ENCODE measurements around the gene ZSWIM4. TPM values are rescaled to one million over a fixed set of nuclear protein-coding genes. Genes with fewer than 3 reads are reported as not detected.

Gene ZSWIM4
- polyA plus RNA-seq, 1 donor (not counting 4 experiments of a cell fraction or from before 2014, with no cell fraction given), result 0.71 TPM

DNA sequence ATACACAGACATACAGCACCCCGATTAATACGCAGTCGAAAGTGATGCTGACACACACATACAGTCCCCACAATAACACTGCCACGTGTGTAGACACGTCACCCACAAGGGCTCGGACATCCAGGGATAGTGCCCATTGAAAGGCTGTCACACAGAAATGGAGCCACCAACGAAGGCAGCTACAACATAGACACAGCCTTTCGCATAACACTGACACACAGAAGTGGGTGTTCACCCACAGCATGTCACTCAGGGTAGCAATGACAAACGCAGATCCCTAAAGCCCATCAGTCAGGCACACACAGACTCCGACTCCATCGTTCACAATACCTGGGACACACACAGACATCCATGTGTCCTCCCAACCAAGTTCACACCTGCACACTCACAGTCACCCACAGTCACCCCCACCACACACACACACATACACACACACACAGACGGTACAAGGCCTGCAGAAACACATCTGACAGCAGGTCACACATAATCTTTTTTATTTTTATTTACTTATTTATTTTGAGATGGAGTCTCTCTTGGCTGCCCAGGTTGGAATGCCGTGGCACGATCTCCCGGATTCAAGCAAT lies 71.3 kb downstream of the ZSWIM4 start:
- peak; percentile 36 for FAIRE-seq
- H3K4me1 ChIP-seq (ENCODE audit: control insufficient read depth, extremely low read depth, insufficient read depth, low read length), result peaks cover 10% of the 10 kb centered on the region
- H3K27ac ChIP-seq (ENCODE audit: control insufficient read depth, insufficient read depth, low read length), result no peak overlapping the region
- H3K9me3 ChIP-seq (ENCODE audit: control insufficient read depth, low read depth, low read length), result no peaks in the 10 kb centered on the region
- H3K27me3 ChIP-seq (ENCODE audit: control insufficient read depth, extremely low read depth, insufficient read depth, low read length), result peaks cover 18% of the 10 kb centered on the region
- H3K79me2 ChIP-seq (ENCODE audit: control insufficient read depth, insufficient read depth, low read length), result no peaks in the 10 kb centered on the region
- dilution Hi-C loops (cut with MboI; ENCODE audit: extremely low pct_ligation_motif_present, low sequenced_read_pairs), result no loop called here
- no peak for DNase-seq (ENCODE audit: low read depth, low spot score)
- H3K9ac ChIP-seq (ENCODE audit: control insufficient read depth, extremely low read depth, insufficient read depth, low read length), result no peak overlapping the region
- H3K4me2 ChIP-seq (ENCODE audit: control insufficient read depth, extremely low read depth, insufficient read depth, low read depth, low read length), result no peak overlapping the region
- no peaks in the 10 kb centered on the region for H3K9me1 ChIP-seq (ENCODE audit: control insufficient read depth, extremely low read depth, insufficient read depth, low read length)
- no peaks in the 10 kb centered on the region for H3K36me3 ChIP-seq (ENCODE audit: control insufficient read depth in 2 of 2, extremely low read depth in 1 of 2, insufficient read depth in 2 of 2, low read length in 2 of 2)
- no peak overlapping the region for H2AFZ ChIP-seq (ENCODE audit: control insufficient read depth, low read length)
- H3K4me3 ChIP-seq (ENCODE audit: control insufficient read depth in 2 of 3, extremely low read depth in 1 of 3, insufficient read depth in 2 of 3, low read depth in 1 of 3, low read length in 3 of 3), result no peak overlapping the region
- no peaks in the 10 kb centered on the region for H4K20me1 ChIP-seq (ENCODE audit: control insufficient read depth, extremely low read depth, insufficient read depth, low read length)
- TF ChIP-seq, protein P1, sequence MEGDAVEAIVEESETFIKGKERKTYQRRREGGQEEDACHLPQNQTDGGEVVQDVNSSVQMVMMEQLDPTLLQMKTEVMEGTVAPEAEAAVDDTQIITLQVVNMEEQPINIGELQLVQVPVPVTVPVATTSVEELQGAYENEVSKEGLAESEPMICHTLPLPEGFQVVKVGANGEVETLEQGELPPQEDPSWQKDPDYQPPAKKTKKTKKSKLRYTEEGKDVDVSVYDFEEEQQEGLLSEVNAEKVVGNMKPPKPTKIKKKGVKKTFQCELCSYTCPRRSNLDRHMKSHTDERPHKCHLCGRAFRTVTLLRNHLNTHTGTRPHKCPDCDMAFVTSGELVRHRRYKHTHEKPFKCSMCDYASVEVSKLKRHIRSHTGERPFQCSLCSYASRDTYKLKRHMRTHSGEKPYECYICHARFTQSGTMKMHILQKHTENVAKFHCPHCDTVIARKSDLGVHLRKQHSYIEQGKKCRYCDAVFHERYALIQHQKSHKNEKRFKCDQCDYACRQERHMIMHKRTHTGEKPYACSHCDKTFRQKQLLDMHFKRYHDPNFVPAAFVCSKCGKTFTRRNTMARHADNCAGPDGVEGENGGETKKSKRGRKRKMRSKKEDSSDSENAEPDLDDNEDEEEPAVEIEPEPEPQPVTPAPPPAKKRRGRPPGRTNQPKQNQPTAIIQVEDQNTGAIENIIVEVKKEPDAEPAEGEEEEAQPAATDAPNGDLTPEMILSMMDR (optimal IDR thresholded peaks at IDR 0.05 in 1 of 3, IDR thresholded peaks at IDR 0.05 in 1 of 3, conservative IDR thresholded peaks at IDR 0.05 in 1 of 3; ENCODE audit: extremely low read depth in 1 of 3, insufficient read depth in 2 of 3, low read length in 3 of 3), result no peak
- TF ChIP-seq EZH2 (IDR thresholded peaks at IDR 0.05; ENCODE audit: low read length), result no peak

DNA sequence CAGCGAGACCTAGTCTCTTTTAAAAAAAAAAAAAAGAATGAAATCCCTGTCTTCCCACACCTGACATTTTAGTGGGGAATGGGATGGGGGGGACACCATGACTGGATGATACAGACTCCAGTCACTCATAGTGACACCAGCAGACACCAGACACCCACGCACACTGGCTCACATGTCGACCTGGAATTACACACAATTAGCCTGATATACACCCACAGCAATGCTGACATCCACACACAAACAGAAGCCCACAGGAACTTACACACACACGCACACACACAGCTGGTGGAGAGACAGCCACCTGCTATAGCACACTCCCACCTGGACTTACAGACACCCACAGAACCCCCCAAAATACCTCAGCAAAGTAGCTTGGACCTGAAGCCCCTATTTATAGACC lies 73.4 kb downstream of the ZSWIM4 start:
- Histone ChIP-seq H2AFZ (ENCODE audit: control insufficient read depth, low read length) (no peak overlapping the region), H3K9me3 (ENCODE audit: control insufficient read depth, low read depth, low read length) (no peaks in the 10 kb centered on the region), H3K4me1 (ENCODE audit: control insufficient read depth, extremely low read depth, insufficient read depth, low read length) (peaks cover 4% of the 10 kb centered on the region), H3K9me1 (ENCODE audit: control insufficient read depth, extremely low read depth, insufficient read depth, low read length) (no peaks in the 10 kb centered on the region), H3K4me3 (ENCODE audit: control insufficient read depth in 2 of 3, extremely low read depth in 1 of 3, insufficient read depth in 2 of 3, low read depth in 1 of 3, low read length in 3 of 3) (no peak overlapping the region), H4K20me1 (ENCODE audit: control insufficient read depth, extremely low read depth, insufficient read depth, low read length) (no peaks in the 10 kb centered on the region), H3K4me2 (ENCODE audit: control insufficient read depth, extremely low read depth, insufficient read depth, low read depth, low read length) (no peak overlapping the region), H3K9ac (ENCODE audit: control insufficient read depth, extremely low read depth, insufficient read depth, low read length) (no peak overlapping the region), H3K36me3 (ENCODE audit: control insufficient read depth in 2 of 2, extremely low read depth in 1 of 2, insufficient read depth in 2 of 2, low read length in 2 of 2) (no peaks in the 10 kb centered on the region), H3K27me3 (ENCODE audit: control insufficient read depth, extremely low read depth, insufficient read depth, low read length) (peaks cover 18% of the 10 kb centered on the region), H3K27ac (ENCODE audit: control insufficient read depth, insufficient read depth, low read length) (no peak overlapping the region), H3K79me2 (ENCODE audit: control insufficient read depth, insufficient read depth, low read length) (no peaks in the 10 kb centered on the region)
- dilution Hi-C loops (cut with MboI; ENCODE audit: extremely low pct_ligation_motif_present, low sequenced_read_pairs), result no loop called here
- FAIRE-seq, result no peak
- no peak for TF ChIP-seq EZH2 (IDR thresholded peaks at IDR 0.05; ENCODE audit: low read length)
- TF ChIP-seq, protein P1 (optimal IDR thresholded peaks at IDR 0.05 in 1 of 3, IDR thresholded peaks at IDR 0.05 in 1 of 3, conservative IDR thresholded peaks at IDR 0.05 in 1 of 3; ENCODE audit: extremely low read depth in 1 of 3, insufficient read depth in 2 of 3, low read length in 3 of 3), result no peak
- DNase-seq (ENCODE audit: low read depth, low spot score), result no peak

All from keratinocyte (primary cell).